ENCODE data around the gene PRUNE2. TPM values are rescaled to one million over a fixed set of nuclear protein-coding genes. Genes with fewer than 3 reads are reported as not detected.

PRUNE2 gene
- total RNA-seq, 6 donors from 2014 or later: 5.6 to 20.4 (median 8.8) TPM

- peak overlapping the region in 1 of 4 donors; percentile 43 for H3K4me3 ChIP-seq
- H3K9me3 ChIP-seq: no peaks in the 10 kb centered on the region
- H3K27me3 ChIP-seq: no peaks in the 10 kb centered on the region
- no peak for ATAC-seq (ENCODE audit: low FRiP score in 2 of 2)
- TF ChIP-seq POLR2A (IDR thresholded peaks at IDR 0.05) (no peak), CTCF (IDR thresholded peaks at IDR 0.05) (no peak), POLR2AphosphoS5 (IDR thresholded peaks at IDR 0.05) (no peak), EP300 (IDR thresholded peaks at IDR 0.05) (no peak)
- no peaks in the 10 kb centered on the region for H3K36me3 ChIP-seq
- DNase-seq: no peak
- 27 to 31% methylated on average over 2 of the region's 2 CpGs for WGBS, 2 donors
- peaks cover 16 to 29% (median 19%) of the 10 kb centered on the region in 4 donors for H3K4me1 ChIP-seq
- H3K27ac ChIP-seq: peak overlapping the region in 3 of 4 donors; percentile 30 to 64 (median 52)
These were observed 255.2 kb downstream of the PRUNE2 start for GRCh38 chr9:76650692-76651091.

GRCh38 chr9:76649894-76650293, 256.0 kb downstream of the PRUNE2 start:
- Histone ChIP-seq H3K27ac (no peak overlapping the region), H3K4me3 (no peak overlapping the region), H3K9me3 (no peaks in the 10 kb centered on the region), H3K4me1 (peaks cover 13 to 29% (median 18%) of the 10 kb centered on the region in 4 donors), H3K36me3 (no peaks in the 10 kb centered on the region), H3K27me3 (no peaks in the 10 kb centered on the region)
- TF ChIP-seq CTCF (IDR thresholded peaks at IDR 0.05) (no peak), EP300 (IDR thresholded peaks at IDR 0.05) (no peak), POLR2A (IDR thresholded peaks at IDR 0.05) (no peak), POLR2AphosphoS5 (IDR thresholded peaks at IDR 0.05) (no peak)
- DNase-seq (no peak), ATAC-seq (ENCODE audit: low FRiP score in 2 of 2) (no peak)
- WGBS, 2 donors: 95% methylated on average over 2 of the region's 2 CpGs

- DNase-seq (no peak), ATAC-seq (ENCODE audit: low FRiP score in 2 of 2) (no peak)
- H3K36me3 ChIP-seq: no peaks in the 10 kb centered on the region
- no peak overlapping the region for H3K4me3 ChIP-seq
- WGBS, 2 donors: 51 to 61% methylated on average over 4 of the region's 4 CpGs
- peaks cover 5 to 16% (median 9%) of the 10 kb centered on the region in 4 donors for H3K4me1 ChIP-seq
- no peak overlapping the region for H3K27ac ChIP-seq
- no peaks in the 10 kb centered on the region for H3K9me3 ChIP-seq
- TF ChIP-seq POLR2A (IDR thresholded peaks at IDR 0.05) (no peak), CTCF (IDR thresholded peaks at IDR 0.05) (no peak), POLR2AphosphoS5 (IDR thresholded peaks at IDR 0.05) (no peak), EP300 (IDR thresholded peaks at IDR 0.05) (no peak)
- H3K27me3 ChIP-seq: no peaks in the 10 kb centered on the region
These were observed 259.7 kb downstream of the PRUNE2 start for GRCh38 chr9:76646249-76646648.

- Histone ChIP-seq H3K9me3 (no peaks in the 10 kb centered on the region), H3K27me3 (no peaks in the 10 kb centered on the region), H3K4me1 (peaks cover 0 to 8% (median 2%) of the 10 kb centered on the region in 4 donors), H3K36me3 (no peaks in the 10 kb centered on the region), H3K27ac (no peak overlapping the region), H3K4me3 (no peak overlapping the region)
- no peak for ATAC-seq (ENCODE audit: low FRiP score in 2 of 2)
- no peak for TF ChIP-seq POLR2A (IDR thresholded peaks at IDR 0.05)
- no peak for DNase-seq
- 94 to 96% methylated on average over 10 of the region's 10 CpGs for WGBS, 2 donors
These were observed 261.2 kb downstream of the PRUNE2 start for GRCh38 chr9:76644647-76645250.

- 83 to 88% methylated on average over 4 of the region's 4 CpGs for WGBS, 2 donors
These were observed 261.7 kb downstream of the PRUNE2 start for GRCh38 chr9:76644171-76644570.

More at GRCh38 chr9:76644171-76644570, 261.7 kb downstream of the PRUNE2 start:
- Histone ChIP-seq H3K4me3 (no peak overlapping the region), H3K9me3 (no peaks in the 10 kb centered on the region), H3K27me3 (no peaks in the 10 kb centered on the region), H3K36me3 (no peaks in the 10 kb centered on the region), H3K4me1 (peaks cover 0 to 8% (median 2%) of the 10 kb centered on the region in 4 donors), H3K27ac (peak overlapping the region in 1 of 4 donors; percentile 7)
- DNase-seq (no peak), ATAC-seq (ENCODE audit: low FRiP score in 2 of 2) (no peak)
- no peak for TF ChIP-seq EP300 (IDR thresholded peaks at IDR 0.05)
- no peak for TF ChIP-seq CTCF (IDR thresholded peaks at IDR 0.05)
- no peak for TF ChIP-seq POLR2A (IDR thresholded peaks at IDR 0.05)
- TF ChIP-seq POLR2AphosphoS5 (IDR thresholded peaks at IDR 0.05): no peak

Measured in upper lobe of left lung (tissue), 6 donors.